ENCODE results near the gene GLIS2.

The GLIS2 gene

DNA sequence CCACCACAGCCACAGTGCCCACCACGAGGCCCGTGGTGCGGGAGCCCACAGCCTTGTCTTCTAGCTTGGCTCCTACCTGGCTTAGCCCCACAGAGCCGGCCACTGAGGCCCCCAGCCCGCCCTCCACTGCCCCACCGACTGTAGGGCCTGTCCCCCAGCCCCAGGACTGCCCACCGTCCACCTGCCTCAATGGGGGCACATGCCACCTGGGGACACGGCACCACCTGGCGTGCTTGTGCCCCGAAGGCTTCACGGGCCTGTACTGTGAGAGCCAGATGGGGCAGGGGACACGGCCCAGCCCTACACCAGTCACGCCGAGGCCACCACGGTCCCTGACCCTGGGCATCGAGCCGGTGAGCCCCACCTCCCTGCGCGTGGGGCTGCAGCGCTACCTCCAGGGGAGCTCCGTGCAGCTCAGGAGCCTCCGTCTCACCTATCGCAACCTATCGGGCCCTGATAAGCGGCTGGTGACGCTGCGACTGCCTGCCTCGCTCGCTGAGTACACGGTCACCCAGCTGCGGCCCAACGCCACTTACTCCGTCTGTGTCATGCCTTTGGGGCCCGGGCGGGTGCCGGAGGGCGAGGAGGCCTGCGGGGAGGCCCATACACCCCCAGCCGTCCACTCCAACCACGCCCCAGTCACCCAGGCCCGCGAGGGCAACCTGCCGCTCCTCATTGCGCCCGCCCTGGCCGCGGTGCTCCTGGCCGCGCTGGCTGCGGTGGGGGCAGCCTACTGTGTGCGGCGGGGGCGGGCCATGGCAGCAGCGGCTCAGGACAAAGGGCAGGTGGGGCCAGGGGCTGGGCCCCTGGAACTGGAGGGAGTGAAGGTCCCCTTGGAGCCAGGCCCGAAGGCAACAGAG is 66.3 kb downstream of the GLIS2 start:
- no peak for DNase-seq (ENCODE audit: low spot score)

DNA sequence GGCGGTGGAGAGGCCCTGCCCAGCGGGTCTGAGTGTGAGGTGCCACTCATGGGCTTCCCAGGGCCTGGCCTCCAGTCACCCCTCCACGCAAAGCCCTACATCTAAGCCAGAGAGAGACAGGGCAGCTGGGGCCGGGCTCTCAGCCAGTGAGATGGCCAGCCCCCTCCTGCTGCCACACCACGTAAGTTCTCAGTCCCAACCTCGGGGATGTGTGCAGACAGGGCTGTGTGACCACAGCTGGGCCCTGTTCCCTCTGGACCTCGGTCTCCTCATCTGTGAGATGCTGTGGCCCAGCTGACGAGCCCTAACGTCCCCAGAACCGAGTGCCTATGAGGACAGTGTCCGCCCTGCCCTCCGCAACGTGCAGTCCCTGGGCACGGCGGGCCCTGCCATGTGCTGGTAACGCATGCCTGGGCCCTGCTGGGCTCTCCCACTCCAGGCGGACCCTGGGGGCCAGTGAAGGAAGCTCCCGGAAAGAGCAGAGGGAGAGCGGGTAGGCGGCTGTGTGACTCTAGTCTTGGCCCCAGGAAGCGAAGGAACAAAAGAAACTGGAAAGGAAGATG is 67.0 kb downstream of the GLIS2 start:
- no peak for DNase-seq (ENCODE audit: low spot score)

DNA sequence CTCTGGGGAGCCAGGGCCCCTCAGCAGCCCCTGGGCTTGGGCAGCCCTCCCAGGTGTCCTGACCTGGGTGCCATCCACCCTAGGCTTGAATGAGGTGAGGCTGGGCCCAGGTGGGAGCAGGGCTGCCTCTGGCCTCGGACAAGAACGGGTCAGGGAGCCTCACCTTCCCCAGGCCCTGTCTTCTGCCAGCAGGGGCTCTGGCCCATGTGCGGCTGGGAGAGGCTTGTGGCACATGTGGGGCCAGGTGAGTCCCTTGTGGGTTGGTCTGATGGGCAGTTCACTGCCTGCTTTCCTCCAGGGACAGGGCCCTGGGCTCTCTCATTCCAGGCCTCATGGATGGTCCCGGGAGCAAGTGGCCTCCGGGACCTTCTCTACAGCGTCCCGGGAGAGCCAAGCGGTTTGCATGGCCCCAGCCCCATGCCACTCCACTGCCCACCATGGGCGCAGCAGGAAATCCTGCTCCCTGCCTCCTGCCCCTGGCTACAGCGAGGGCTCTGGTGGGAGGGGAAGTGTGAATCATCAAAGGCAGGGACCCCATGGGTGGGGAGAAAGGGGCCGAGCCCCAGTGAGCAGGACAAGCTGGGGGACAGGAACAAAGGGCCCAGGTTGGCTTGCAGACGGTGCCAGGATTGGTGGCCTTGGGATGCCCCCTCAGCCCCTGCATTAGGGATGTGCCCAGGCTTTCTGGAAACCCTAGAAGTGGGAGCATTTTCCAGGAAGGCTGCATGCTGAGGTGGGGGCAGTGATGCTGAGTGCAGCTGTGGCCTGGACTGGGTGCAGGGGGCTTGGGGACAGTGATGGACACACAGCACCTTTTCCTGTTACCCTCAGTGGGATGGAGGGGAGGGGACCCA is 68.0 kb downstream of the GLIS2 start:
- no peak for DNase-seq (ENCODE audit: low spot score)

DNA sequence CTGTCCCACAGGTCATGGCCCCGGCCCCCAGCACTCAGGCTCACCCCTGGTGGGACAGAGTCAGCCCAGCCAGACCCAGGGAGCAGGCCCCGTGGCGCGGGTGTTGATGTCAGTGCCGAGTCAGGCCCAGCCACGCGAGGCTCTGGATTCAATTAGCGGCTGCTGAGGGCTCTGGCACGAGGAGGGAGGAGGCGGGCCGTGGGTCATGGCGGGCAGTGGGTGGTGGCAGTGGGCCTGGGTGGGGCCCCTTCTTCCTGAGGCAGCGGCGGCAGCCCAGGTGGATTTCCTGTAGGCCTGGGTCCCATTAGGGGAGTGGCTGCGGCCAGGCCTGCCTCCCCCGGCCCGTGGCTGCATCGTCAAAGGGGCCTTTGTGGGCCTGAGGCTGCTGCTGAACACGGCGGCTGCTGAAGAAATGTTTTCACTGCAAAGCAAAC is 68.7 kb downstream of the GLIS2 start:
- DNase-seq (ENCODE audit: low spot score), result no peak

DNA sequence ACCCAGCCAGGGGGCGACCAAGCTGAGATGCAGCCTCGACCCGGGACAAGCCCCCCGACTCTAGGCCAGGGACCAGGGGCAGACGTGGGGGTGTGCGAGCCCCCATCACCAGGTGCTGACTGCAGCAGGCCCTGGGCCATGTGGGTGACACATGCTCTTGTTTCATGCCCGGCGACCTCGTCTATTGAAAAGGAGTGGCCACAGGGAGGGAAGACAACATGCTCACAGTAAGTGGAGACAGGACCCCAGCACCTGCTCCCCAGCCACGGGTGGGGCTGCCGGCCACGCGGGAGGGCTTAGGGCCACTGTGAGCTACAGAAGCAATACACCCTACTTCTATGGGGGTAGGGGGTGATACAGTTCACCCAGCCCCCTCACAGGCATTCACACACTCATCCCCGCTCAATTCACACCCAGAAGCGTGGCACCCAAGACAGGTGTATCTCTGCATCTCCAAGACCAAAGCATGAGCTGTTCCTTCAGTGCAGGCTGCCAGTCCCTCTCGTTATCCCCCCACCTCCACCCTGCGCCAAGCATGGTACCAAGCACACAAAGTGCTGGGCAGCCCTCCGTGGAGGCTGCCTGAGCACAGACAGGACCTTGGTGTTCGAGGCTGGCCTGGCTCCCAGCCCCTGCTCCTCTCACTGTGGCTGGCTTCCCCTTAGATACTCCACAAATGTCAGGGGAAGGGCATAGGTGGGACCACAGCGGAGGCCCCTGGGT is 69.4 kb downstream of the GLIS2 start:
- no peak for DNase-seq (ENCODE audit: low spot score)

DNA sequence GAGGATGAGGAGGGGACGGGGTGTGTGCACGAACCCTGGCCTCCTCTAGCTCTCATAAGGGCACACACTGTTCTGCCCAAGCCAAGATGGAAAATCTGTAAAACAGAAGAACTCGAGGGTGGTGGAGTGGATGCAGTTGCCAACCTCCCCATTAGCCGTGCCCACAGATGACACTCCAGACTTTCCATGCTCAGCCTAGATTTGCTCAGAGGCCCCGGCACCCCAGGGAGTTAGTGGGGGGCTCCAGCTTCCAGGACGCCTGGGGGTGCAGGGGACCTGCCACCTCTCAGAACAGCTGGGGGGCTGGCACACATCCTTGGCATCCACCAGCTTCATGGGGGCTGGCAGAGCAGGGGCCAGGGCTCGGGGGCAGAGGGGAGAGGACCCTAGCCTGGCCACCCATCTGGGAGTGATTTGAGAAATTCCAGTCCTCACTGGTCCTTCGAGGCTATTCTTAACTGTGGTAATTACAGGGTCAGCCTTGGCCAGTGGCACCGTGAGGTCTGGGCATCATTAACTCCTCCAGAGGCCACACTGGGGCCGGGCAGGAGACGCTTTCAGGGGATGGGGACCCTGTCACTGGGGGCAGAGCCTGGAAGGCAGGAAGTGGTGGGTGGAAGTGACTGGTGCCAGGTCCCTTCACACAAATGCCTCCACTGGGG is 70.1 kb downstream of the GLIS2 start:
- no peak for DNase-seq (ENCODE audit: low spot score)

DNA sequence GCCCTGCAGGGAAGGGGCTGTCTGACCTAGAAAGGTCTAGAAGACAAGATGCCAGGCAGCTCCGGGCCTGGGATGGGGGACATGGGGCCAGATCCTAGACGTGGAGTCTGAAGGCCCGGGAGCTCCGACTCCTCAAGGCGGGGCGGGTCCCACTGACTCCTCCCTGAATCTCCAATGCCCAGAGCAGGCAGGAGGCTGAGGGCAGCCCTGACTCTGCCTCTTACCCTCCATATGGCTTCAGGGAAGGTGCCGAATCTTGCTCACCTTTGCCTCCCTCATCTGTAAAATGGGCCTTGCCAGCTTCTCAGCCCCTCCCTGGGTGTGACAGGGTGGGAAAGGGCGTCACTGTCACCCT is 70.6 kb downstream of the GLIS2 start:
- peak; percentile 77 for DNase-seq (ENCODE audit: low spot score)

DNA sequence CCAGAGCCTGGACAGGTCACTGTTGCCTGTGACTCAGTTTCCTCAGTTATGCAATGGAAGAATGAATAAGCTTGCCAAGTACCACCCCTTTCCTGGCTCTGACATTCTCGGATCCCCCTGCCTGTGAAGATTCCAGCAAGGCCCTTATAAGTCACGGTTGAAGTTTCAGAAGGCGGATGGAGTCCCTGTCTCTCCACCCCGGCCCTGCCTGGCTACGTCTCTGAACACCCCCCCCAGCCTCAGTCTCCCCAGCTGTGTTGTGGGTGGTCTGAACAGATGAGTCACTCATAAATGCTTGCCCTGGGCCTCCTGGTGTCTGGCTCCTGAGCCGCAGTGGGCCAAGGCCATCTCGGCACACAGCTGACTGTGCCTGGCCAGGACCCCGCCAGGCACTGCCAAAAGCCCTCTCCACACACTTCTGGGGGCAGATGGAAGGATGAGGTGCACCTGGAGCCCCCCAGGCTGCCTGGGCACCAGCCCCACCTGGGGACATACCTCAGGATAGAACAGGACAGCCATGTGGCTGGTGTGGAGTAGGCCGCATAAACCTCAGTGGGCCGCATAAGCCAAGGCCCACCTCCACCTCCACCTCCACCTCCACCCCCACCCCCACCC is 71.2 kb downstream of the GLIS2 start:
- DNase-seq (ENCODE audit: low spot score), result no peak

DNA sequence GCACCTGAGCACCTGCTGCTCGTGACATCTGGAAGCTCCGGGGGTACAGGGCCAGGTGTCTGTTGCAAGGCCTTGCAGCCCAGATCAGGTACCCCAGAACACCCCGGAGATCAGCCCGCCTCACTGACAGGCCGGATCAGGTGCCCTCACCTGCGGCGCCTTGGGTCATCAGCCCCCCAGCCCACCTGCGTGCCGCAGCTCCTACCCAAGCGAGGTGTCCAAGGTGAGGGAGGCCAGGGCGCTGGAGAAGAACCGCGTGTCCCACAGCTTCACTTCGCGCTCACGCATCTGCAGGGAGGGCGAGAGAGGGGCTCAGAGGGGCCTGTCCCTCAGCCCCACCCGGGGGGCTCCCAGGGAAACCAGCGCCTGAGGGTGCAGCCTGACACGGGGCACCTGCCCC is 71.9 kb downstream of the GLIS2 start:
- no peak for DNase-seq (ENCODE audit: low spot score)

DNA sequence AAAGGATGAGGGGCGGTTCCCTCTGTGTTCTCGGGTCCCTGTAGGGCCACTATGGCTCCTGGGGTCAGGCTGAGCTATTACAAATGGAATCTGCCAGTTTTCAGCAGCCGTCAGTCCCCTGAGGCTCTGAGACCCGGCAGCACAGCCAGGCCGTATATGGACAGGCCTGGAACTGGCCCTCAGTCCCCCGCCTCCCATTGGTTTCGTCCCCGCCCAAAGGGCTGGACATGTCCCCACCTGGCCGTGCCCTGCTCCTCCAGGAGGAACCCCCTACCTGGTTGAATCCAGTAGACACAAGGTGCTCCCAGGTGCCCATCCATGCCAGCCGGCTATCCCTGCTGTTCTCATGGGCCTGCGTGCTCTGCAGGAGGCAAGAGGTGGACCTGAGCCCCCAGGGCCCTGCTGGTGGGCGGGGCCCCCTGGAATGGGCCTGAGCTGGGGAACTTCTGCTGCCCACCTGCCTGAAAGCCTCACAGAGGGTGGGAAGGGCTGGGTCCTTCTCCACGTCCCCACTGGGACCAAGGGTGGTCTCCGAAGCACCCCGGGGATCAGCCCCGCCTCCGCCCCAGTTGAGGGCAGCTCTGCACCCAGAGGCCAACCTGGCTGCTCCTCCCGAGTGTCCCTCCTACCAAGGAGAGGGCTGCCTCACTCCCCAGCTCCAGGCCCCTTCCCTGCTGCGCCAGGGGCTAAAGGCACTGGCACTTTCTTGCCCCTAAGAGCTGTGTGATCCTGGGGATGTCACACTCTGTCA is 72.6 kb downstream of the GLIS2 start:
- peak; percentile 96 for DNase-seq (ENCODE audit: low spot score)
